Stomach (tissue), 19 donors: ENCODE measurements around the gene CCDC148. TPM values are rescaled to one million over a fixed set of nuclear protein-coding genes. Genes with fewer than 3 reads are reported as not detected.

ENCODE experiments used
- DNase-seq, 2 donors: peaks; one replicate each; pipeline versions ENCODE4 v3.0.0 to v3.0.0-alpha.2; 2013 to 2019
- H3K27ac ChIP-seq, 5 donors: fragments of 200-600 bp in 4 of 5; sonication (generic) in 4 of 5; one replicate each; pipeline ENCODE4 v1.5.1; 2013 to 2019; ENCODE audit warnings: mild to moderate bottlenecking in 1 of 5, moderate library complexity in 1 of 5
- H3K27me3 ChIP-seq, 3 donors: fragments of 200-600 bp; sonication (generic); one replicate each; pipeline ENCODE4 v1.5.1; 2017 to 2019; ENCODE audit warnings: mixed run types in 1 of 3
- H3K36me3 ChIP-seq, 4 donors: fragments of 200-600 bp; sonication (generic); 1 replicate in 3 of 4; 2 replicates in 1 of 4; pipeline ENCODE4 v1.5.1; 2016 to 2019
- H3K4me1 ChIP-seq, 4 donors: fragments of 200-600 bp; sonication (generic); one replicate each; pipeline ENCODE4 v1.5.1; 2016 to 2019
- H3K4me3 ChIP-seq, 4 donors: fragments of 200-600 bp; sonication (generic) in 3 of 4; one replicate each; pipeline ENCODE4 v1.5.1; 2016 to 2019; ENCODE audit warnings: mild to moderate bottlenecking in 1 of 4
- H3K9me3 ChIP-seq, 4 donors: fragments of 200-600 bp; sonication (generic); one replicate each; pipeline ENCODE4 v1.5.1; 2016 to 2019
- EP300 ChIP-seq: sonication (generic); formaldehyde crosslinking; IDR thresholded peaks from one replicate; pipeline ENCODE4 v1.6.1; 2017; ENCODE audit warnings: antibody characterized with exemption
- POLR2A ChIP-seq, 4 donors: fragments of 450-650 bp; IDR thresholded peaks; one replicate each; pipeline ENCODE4 v1.6.1; 2016; ENCODE audit warnings: antibody characterized with exemption in 4 of 4, control low read depth in 2 of 4, mild to moderate bottlenecking in 1 of 4, moderate library complexity in 1 of 4
- POLR2AphosphoS5 ChIP-seq, 3 donors: sonication (generic); formaldehyde crosslinking; IDR thresholded peaks; one replicate each; pipeline ENCODE4 v1.6.1; 2016; ENCODE audit warnings: antibody characterized with exemption in 3 of 3
- WGBS, 5 donors: extraction: QIAGEN DNeasy Blood & Tissue Kit in 3 of 5; methylation state at CpG; one replicate each; pipeline versions ENCODE4 v1.1.5 to v1.1.7; 2013 to 2018; 5-methylcytosine and 5-hydroxymethylcytosine counted together
- intact Hi-C: fragments of 100-400 bp; cut with DNase I; formaldehyde crosslinking; loops from one replicate; pipeline ENCODE4 v1.15.1; 2023; ENCODE audit warnings: low total_unique reads
- long read RNA-seq, 10 donors: transcript quantifications; one replicate each; lab custom pipeline, GENCODE V29; 2026
- polyA plus RNA-seq, 3 donors: library from polyadenylated mRNA; stranded (reverse); fragments of 200-250 nt; gene quantifications; one replicate each; pipeline ENCODE4 v1.2.3, GENCODE V29; 2013
- total RNA-seq, 5 donors: library from RNA; depleted of rRNA; stranded (reverse); fragments of >200 nt; gene quantifications; one replicate each; pipeline versions ENCODE4 v1.1.0 to v1.2.3, GENCODE V29; 2014 to 2016
- TF ChIP-seq, protein P1 (sequence below), 7 experiments: fragments of 450-650 bp in 4 of 7; fragments of 200-600 bp in 3 of 7; sonication (generic) in 3 of 7; IDR thresholded peaks; one replicate each; pipeline ENCODE4 v1.5.1; 2016 to 2019; ENCODE audit warnings: antibody characterized with exemption in 7 of 7, control low read depth in 2 of 7, mild to moderate bottlenecking in 1 of 7
- donor health status: healthy with polysubstance abuse.
- donor health status: Bipolar disorder and iron deficiency.
- donor health status: healthy.

CCDC148 gene
- total RNA-seq (1 to 10 TPM in 1 of 5 donors, under 1 TPM in 1, not detected in 3; 0.43 to 1.3 TPM), polyA plus RNA-seq (under 1 TPM in 1 of 3 donors, not detected in 2; 0.25 TPM)
- long read RNA-seq, donor 1, result 0 reads
- long read RNA-seq, donor 2, result 0 reads
- long read RNA-seq, donor 3, result 0 reads
- long read RNA-seq, donor 4, result 0 reads
- long read RNA-seq, donor 5, result 0 reads
- long read RNA-seq, donor 6, result 0 reads
- long read RNA-seq, donor 7, result 0 reads
- long read RNA-seq, donor 8, result 0 reads
- long read RNA-seq, donor 9, result 0 reads
- long read RNA-seq, donor 10, result 0 reads

DNA sequence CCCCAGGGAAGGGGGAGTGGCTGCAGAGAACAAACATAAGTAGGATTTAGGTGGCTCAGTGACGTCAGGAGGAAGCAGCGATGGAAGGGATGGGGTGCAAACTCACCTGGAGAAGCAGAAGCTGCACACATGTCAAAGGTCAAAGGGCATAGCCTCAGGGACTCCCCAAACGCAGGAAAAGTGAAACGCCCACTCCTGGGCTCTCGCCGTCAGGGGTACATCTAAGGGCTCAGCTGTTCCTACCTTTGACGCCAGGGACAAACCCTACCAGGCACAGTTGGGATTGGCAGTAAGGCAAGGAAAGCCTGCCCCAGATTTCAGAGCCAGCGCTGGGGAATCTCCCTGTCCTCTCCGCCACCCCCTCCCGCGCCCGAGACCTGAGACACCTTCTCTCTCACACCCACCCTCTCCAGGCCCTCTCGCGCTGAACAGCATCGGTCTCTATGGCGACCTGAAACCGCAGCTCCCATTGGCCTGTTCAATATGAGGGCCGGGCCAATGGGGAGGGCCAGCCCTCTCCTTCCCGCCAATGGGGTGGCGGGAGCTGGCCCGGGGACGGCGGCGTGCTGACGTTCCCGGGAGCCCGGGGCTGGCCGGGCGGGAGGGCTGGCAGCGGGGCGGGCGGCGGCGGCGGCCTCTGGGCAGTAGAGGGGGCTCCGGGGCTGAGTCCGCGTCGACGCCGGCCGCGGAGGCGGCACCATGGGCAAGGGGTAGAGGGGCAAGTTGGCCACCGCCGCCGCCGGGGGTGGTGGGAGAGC, at the start of gene CCDC148, which contains the start of gene PKP4:
Gene CCDC148 (minus strand): TSS at position 445 of the 758 bp plus-strand sequence. CDS start 314 bp downstream, at position 131.
Gene PKP4 (plus strand): TSS at position 644 of the 758 bp plus-strand sequence. CDS start 76,233 bp downstream, outside the sequence.
- Histone ChIP-seq H3K27me3 (no peaks in the 10 kb centered on the region), H3K27ac (peak within 1 kb of the TSS; percentile 90 to 98 (median 95)), H3K36me3 (no peaks in the 10 kb centered on the region), H3K9me3 (no peaks in the 10 kb centered on the region), H3K4me1 (peaks cover 4 to 48% (median 36%) of the 10 kb centered on the region in 4 donors), H3K4me3 (peak within 1 kb of the TSS; percentile 79 to 88 (median 86))
- TF ChIP-seq, protein P1, sequence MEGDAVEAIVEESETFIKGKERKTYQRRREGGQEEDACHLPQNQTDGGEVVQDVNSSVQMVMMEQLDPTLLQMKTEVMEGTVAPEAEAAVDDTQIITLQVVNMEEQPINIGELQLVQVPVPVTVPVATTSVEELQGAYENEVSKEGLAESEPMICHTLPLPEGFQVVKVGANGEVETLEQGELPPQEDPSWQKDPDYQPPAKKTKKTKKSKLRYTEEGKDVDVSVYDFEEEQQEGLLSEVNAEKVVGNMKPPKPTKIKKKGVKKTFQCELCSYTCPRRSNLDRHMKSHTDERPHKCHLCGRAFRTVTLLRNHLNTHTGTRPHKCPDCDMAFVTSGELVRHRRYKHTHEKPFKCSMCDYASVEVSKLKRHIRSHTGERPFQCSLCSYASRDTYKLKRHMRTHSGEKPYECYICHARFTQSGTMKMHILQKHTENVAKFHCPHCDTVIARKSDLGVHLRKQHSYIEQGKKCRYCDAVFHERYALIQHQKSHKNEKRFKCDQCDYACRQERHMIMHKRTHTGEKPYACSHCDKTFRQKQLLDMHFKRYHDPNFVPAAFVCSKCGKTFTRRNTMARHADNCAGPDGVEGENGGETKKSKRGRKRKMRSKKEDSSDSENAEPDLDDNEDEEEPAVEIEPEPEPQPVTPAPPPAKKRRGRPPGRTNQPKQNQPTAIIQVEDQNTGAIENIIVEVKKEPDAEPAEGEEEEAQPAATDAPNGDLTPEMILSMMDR (IDR thresholded peaks at IDR 0.05), result peak in 3 of 7 experiments; percentile 10 to 29 (median 28)
- no peak for TF ChIP-seq POLR2A (IDR thresholded peaks at IDR 0.05)
- no peak for TF ChIP-seq EP300
- peak; percentile 1 to 59 (median 23) for TF ChIP-seq POLR2AphosphoS5 (IDR thresholded peaks at IDR 0.05)
- 0 to 3% (median 0%) methylated on average over 11 to 47 of the region's 48 CpGs for whole genome bisulfite sequencing, 5 donors
- peak; percentile 90 to 98 for DNase-seq
- intact Hi-C loops, result no loop called here

DNA sequence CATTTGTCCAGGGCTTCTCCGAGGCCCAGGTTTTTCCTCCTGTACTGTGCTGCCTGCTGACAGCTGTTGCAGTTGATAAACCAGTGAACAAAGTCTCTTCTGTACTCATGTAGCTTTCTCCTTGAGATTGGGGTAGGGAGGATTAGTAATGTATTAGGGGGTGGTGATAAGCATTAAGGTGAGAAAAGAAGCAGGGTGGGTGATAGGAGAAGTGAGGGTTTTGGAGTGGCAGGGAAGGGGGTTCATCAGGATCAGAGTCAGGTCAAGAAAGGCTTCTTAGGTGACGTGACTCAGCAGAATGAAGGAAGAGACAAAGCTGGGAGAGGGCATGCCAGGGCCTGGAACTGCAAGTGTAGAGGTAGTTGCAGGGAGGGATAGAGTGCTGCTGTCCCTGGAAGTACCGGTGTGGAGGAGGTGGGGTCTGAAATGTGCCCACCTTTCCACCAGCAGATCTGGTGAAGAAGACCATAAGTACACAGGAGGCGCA, 48.9 kb upstream of the CCDC148 start:
- intact Hi-C loops, result no loop called here
- Histone ChIP-seq H3K9me3 (no peaks in the 10 kb centered on the region), H3K36me3 (no peaks in the 10 kb centered on the region), H3K4me3 (no peak overlapping the region), H3K4me1 (peaks cover 3 to 61% (median 25%) of the 10 kb centered on the region in 4 donors), H3K27ac (no peak overlapping the region), H3K27me3 (no peaks in the 10 kb centered on the region)
- no peak for DNase-seq
- WGBS, 5 donors, result 69 to 78% (median 72%) methylated on average over 4 of the region's 4 CpGs
- TF ChIP-seq, protein P1 (IDR thresholded peaks at IDR 0.05), result no peak
- TF ChIP-seq POLR2A (IDR thresholded peaks at IDR 0.05) (no peak), POLR2AphosphoS5 (IDR thresholded peaks at IDR 0.05) (no peak), EP300 (no peak)

DNA sequence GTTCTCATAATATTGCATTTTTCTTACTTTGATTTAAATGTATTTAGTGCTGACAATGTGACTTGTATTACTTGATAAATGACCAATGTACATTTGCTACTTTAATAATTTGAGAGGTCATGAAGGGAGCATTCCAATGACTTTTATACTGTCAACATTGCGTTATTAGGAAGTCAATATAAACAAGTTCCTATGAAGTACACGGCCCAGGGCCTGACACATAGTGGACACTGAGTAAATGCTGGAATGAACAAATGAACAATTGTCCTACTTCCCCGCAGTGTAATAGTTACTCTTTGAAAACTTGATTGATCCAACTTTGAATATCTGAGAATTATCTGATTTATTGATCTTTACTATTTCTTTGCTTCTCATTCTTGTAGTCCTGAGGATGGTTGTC, 47.5 kb upstream of the CCDC148 start:
- Histone ChIP-seq H3K9me3 (no peaks in the 10 kb centered on the region), H3K27ac (no peak overlapping the region), H3K27me3 (no peaks in the 10 kb centered on the region), H3K4me1 (peaks cover 8 to 57% (median 27%) of the 10 kb centered on the region in 4 donors), H3K4me3 (no peak overlapping the region), H3K36me3 (no peaks in the 10 kb centered on the region)
- no peak for TF ChIP-seq POLR2AphosphoS5 (IDR thresholded peaks at IDR 0.05)
- no peak for TF ChIP-seq EP300
- TF ChIP-seq, protein P1 (IDR thresholded peaks at IDR 0.05), result no peak
- TF ChIP-seq POLR2A (IDR thresholded peaks at IDR 0.05), result no peak
- 69 to 78% (median 74%) methylated on average over 3 of the region's 3 CpGs for WGBS, 5 donors
- intact Hi-C loops, result no loop called here
- DNase-seq, result no peak

DNA sequence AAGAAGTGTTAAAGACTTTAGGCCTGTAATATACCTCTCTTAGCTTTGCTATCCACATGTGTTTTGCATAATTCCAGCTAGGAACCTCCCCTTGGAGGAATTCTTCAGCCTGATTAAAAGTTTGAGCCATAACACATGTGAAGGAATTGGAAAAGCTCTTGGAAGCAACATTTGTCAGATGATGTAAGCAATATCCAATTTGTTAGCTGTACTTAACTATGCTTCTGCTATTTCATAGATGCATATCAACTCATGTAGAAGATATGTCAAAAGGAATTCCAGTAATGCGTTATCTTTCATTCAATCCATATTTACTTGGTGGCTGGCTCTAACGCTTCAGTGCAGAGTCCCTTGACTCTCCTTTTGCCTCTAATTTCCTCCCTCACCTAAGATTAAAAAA, 46.4 kb upstream of the CCDC148 start:
- Histone ChIP-seq H3K27ac (no peak overlapping the region), H3K4me3 (no peak overlapping the region), H3K4me1 (peaks cover 13 to 68% (median 31%) of the 10 kb centered on the region in 4 donors), H3K27me3 (no peaks in the 10 kb centered on the region), H3K9me3 (no peaks in the 10 kb centered on the region), H3K36me3 (no peaks in the 10 kb centered on the region)
- TF ChIP-seq, protein P1 (IDR thresholded peaks at IDR 0.05), result no peak
- TF ChIP-seq POLR2A (IDR thresholded peaks at IDR 0.05), result no peak
- no peak for TF ChIP-seq EP300
- no peak for TF ChIP-seq POLR2AphosphoS5 (IDR thresholded peaks at IDR 0.05)
- intact Hi-C loops, result no loop called here
- peak in 1 of 2 donors; percentile 67 for DNase-seq
- 47 to 55% (median 52%) methylated on average over 2 of the region's 2 CpGs for WGBS, 5 donors
